Panc1 (cell line): ENCODE results near the gene PDLIM7. TPM values are rescaled to one million over a fixed set of nuclear protein-coding genes. Genes with fewer than 3 reads are reported as not detected.

Experiments
- ATAC-seq: fragments of 200-7000 bp; cut with Tn5 transposase; 2 replicates; pipeline ENCODE4 v1.9.1; 2020; ENCODE audit warnings: mild to moderate bottlenecking, moderate library complexity
- BruUV-seq: library from RNA; stranded (reverse); fragments of 400-500 nt; replicated peaks from 2 replicates; lab custom pipeline; 2021; lab: Mats Ljungman, UMichigan
- CTCF ChIA-PET: fragments of 300-600 bp; sonication (Branson Sonifier 250); formaldehyde crosslinking; loops from one replicate; lab custom pipeline; 2022; ENCODE audit warnings: antibody characterized with exemption; lab: Charles Lee
- POLR2A ChIA-PET: fragments of 300-600 bp; sonication (Branson Sonifier 250); formaldehyde crosslinking; loops from one replicate; lab custom pipeline; 2022; ENCODE audit warnings: antibody characterized with exemption; lab: Charles Lee
- DNase-seq: peaks from one replicate; pipeline ENCODE4 v3.0.0-alpha.2; 2010; ENCODE audit warnings: low read depth, low spot score
- H3K27ac ChIP-seq: 2 replicates; pipeline ENCODE4 v1.5.1; 2011; ENCODE audit warnings: mild to moderate bottlenecking, low read length, inconsistent platforms
- H3K27me3 ChIP-seq: fragments of 200-500 bp; sonication (Bioruptor generic); 2 replicates; pipeline ENCODE4 v1.6.0; 2014; ENCODE audit warnings: low read length, inconsistent platforms; ENCODE audit not compliant: control insufficient read depth, insufficient read depth
- H3K36me3 ChIP-seq: fragments of 200-500 bp; sonication (Bioruptor generic); 2 replicates; pipeline ENCODE4 v1.5.1; 2014; ENCODE audit warnings: inconsistent platforms, mild to moderate bottlenecking, low read length, moderate library complexity; ENCODE audit not compliant: control insufficient read depth, insufficient read depth
- H3K4me1 ChIP-seq: 2 replicates; pipeline ENCODE4 v1.5.1; 2011; ENCODE audit warnings: inconsistent platforms, mild to moderate bottlenecking, low read length, moderate library complexity; ENCODE audit not compliant: control insufficient read depth, insufficient read depth
- H3K4me3 ChIP-seq, 2 experiments: 2 replicates each; pipeline ENCODE4 v1.5.1; 2011 to 2012; ENCODE audit warnings: low read depth in 2 of 2, low read length in 2 of 2, mild to moderate bottlenecking in 2 of 2, inconsistent platforms in 1 of 2, moderate library complexity in 1 of 2
- H3K9me3 ChIP-seq: fragments of 200-500 bp; sonication (Bioruptor generic); 2 replicates; pipeline ENCODE4 v1.5.1; 2014; ENCODE audit warnings: low read depth, mild to moderate bottlenecking, inconsistent platforms, low read length, moderate library complexity; ENCODE audit not compliant: control insufficient read depth, insufficient read depth
- CTCF ChIP-seq: fragments of 450-650 bp; IDR thresholded peaks from 2 replicates; pipeline ENCODE4 v1.5.1; 2017; ENCODE audit warnings: mild to moderate bottlenecking
- POLR2AphosphoS5 ChIP-seq: IDR thresholded peaks from 2 replicates; pipeline ENCODE4 v1.6.1; 2012; ENCODE audit warnings: mild to moderate bottlenecking, low read depth, low read length, moderate library complexity
- REST ChIP-seq, 2 experiments: IDR thresholded peaks; 2 replicates each; pipeline ENCODE4 v1.6.1; 2011 to 2012; ENCODE audit warnings: low read depth in 2 of 2, control low read depth in 1 of 2, low read length in 1 of 2, mild to moderate bottlenecking in 1 of 2, moderate library complexity in 1 of 2; ENCODE audit not compliant: insufficient read depth in 1 of 2
- SIN3A ChIP-seq: IDR thresholded peaks from 2 replicates; pipeline ENCODE4 v1.6.1; 2012; ENCODE audit warnings: low read depth, mild to moderate bottlenecking, low read length, moderate library complexity, borderline replicate concordance; ENCODE audit not compliant: insufficient read depth
- TCF7L2 ChIP-seq: IDR thresholded peaks from 2 replicates; pipeline ENCODE4 v1.6.1; 2011; ENCODE audit warnings: mild to moderate bottlenecking, low read depth, low read length, inconsistent platforms
- in situ Hi-C: cut with HindIII; loops from 2 replicates; pipeline ENCODE4 v1.10.0; 2016; ENCODE audit warnings: low sequenced_read_pairs, low pct_unique_long_range_greater_than_20kb
- intact Hi-C: fragments of 100-400 bp; cut with micrococcal nuclease; formaldehyde crosslinking; loops from one replicate; pipeline ENCODE4 v1.10.0; 2022; ENCODE audit not compliant: unreplicated experiment
- total RNA-seq: library from RNA; stranded (reverse); gene quantifications from one replicate; pipeline ENCODE4 v1.2.1, GENCODE V29; 2021; ENCODE audit not compliant: unreplicated experiment

Gene PDLIM7
- total RNA-seq, 1 experiment from 2014 or later: 62.9 TPM

- DNase-seq (no peak), ATAC-seq (no peak)
- Histone ChIP-seq H3K27ac (no peak overlapping the region), H3K4me1 (peaks cover 18% of the 10 kb centered on the region), H3K9me3 (no peaks in the 10 kb centered on the region), H3K4me3 (no peak overlapping the region), H3K36me3 (peaks cover 14% of the 10 kb centered on the region; the same call in 1 of the 2 replicates), H3K27me3 (no peaks in the 10 kb centered on the region)
- TF ChIP-seq SIN3A: no peak
- no peak for TF ChIP-seq TCF7L2
- TF ChIP-seq CTCF: no peak
- TF ChIP-seq POLR2AphosphoS5: no peak
- no peak for TF ChIP-seq REST (IDR thresholded peaks at IDR 0.05; ENCODE audit: insufficient read depth in 1 of 2, low read depth in 2 of 2, low read length in 1 of 2)
- ChIA-PET CTCF (interaction anchor here (1.2 kb wide), 1 partner anchor 18 kb away, joined by 3 read pairs; no protein-coding TSS in a partner anchor), POLR2A (no interaction called here)
- intact Hi-C loops (no loop called here), in situ Hi-C loops (no loop called here)
- no TSS peak for BruUV-seq
These were observed 22.9 kb upstream of the PDLIM7 start for GRCh38 chr5:177520271-177520670.

- BruUV-seq: no TSS peak
- peaks cover 17% of the 10 kb centered on the region for H3K36me3 ChIP-seq
- ATAC-seq: no peak
- peak overlapping the region; percentile 59; the same call in 1 of the 2 replicates for H3K27ac ChIP-seq
- DNase-seq: no peak
- H3K9me3 ChIP-seq: no peaks in the 10 kb centered on the region
- ChIA-PET POLR2A (interaction anchor here (0.5 kb wide), 1 partner anchor 74 kb away, joined by 4 read pairs; no protein-coding TSS in a partner anchor), CTCF (no interaction called here)
- intact Hi-C loops (no loop called here), in situ Hi-C loops (no loop called here)
- TF ChIP-seq REST (IDR thresholded peaks at IDR 0.05; ENCODE audit: insufficient read depth in 1 of 2, low read depth in 2 of 2, low read length in 1 of 2): no peak
- TF ChIP-seq POLR2AphosphoS5: no peak
- peaks cover 21% of the 10 kb centered on the region for H3K4me1 ChIP-seq
- no peaks in the 10 kb centered on the region for H3K27me3 ChIP-seq
- H3K4me3 ChIP-seq: no peak overlapping the region
These were observed 22.2 kb upstream of the PDLIM7 start for GRCh38 chr5:177519463-177520235.
